PC-3 (cell line): ENCODE data around the gene EEF1A2. TPM values are rescaled to one million over a fixed set of nuclear protein-coding genes. Genes with fewer than 3 reads are reported as not detected.

Experiments
- ATAC-seq: fragments of 200-7000 bp; cut with Tn5 transposase; 2 replicates; pipeline ENCODE4 v1.9.1; 2020; ENCODE audit warnings: mild to moderate bottlenecking, moderate library complexity
- BruUV-seq: library from RNA; stranded (reverse); fragments of 400-500 nt; replicated peaks from 2 replicates; lab custom pipeline; 2021; lab: Mats Ljungman, UMichigan
- CTCF ChIA-PET: fragments of 300-600 bp; sonication (Branson Sonifier 250); formaldehyde crosslinking; loops from one replicate; lab custom pipeline; 2022; ENCODE audit warnings: antibody characterized with exemption; lab: Charles Lee
- POLR2A ChIA-PET: fragments of 300-600 bp; sonication (Branson Sonifier 250); formaldehyde crosslinking; loops from one replicate; lab custom pipeline; 2022; ENCODE audit warnings: antibody characterized with exemption; ENCODE audit not compliant: unreplicated experiment; lab: Charles Lee
- DNase-seq: peaks from one replicate; pipeline ENCODE4 v3.0.0-alpha.2; 2015
- H2AFZ ChIP-seq: fragments of 300-600 bp; sonication (generic); 2 replicates; pipeline ENCODE4 v1.6.0; 2016; ENCODE audit warnings: antibody characterized with exemption, low read length
- H3F3A ChIP-seq: fragments of 300-600 bp; sonication (generic); one replicate; pipeline ENCODE4 v1.6.0; 2017; ENCODE audit warnings: antibody characterized with exemption, low read length, control low read depth, mild to moderate bottlenecking; ENCODE audit not compliant: unreplicated experiment
- H3K27ac ChIP-seq: fragments of 300-600 bp; sonication (generic); 2 replicates; pipeline ENCODE4 v1.5.1; 2016; ENCODE audit warnings: mild to moderate bottlenecking, low read length
- H3K27me3 ChIP-seq: fragments of 300-600 bp; sonication (generic); 2 replicates; pipeline ENCODE4 v1.6.1; 2016; ENCODE audit warnings: low read length, mixed read lengths
- H3K36me3 ChIP-seq: fragments of 300-600 bp; sonication (generic); 2 replicates; pipeline ENCODE4 v1.6.1; 2016; ENCODE audit warnings: low read depth, mixed run types, low read length, mixed read lengths
- H3K4me1 ChIP-seq: fragments of 300-600 bp; sonication (generic); 2 replicates; pipeline ENCODE4 v1.5.1; 2016; ENCODE audit warnings: low read length; ENCODE audit not compliant: insufficient read depth
- H3K4me2 ChIP-seq: fragments of 300-600 bp; sonication (generic); 2 replicates; pipeline ENCODE4 v1.6.0; 2016; ENCODE audit warnings: low read length
- H3K4me3 ChIP-seq: fragments of 300-600 bp; sonication (generic); 2 replicates; pipeline ENCODE4 v1.5.1; 2016; ENCODE audit warnings: mild to moderate bottlenecking, low read length, mixed read lengths
- H3K79me2 ChIP-seq: fragments of 300-600 bp; sonication (generic); 2 replicates; pipeline ENCODE4 v1.6.1; 2017; ENCODE audit warnings: low read length, mixed read lengths
- H3K9ac ChIP-seq: fragments of 300-600 bp; sonication (generic); 2 replicates; pipeline ENCODE4 v1.6.0; 2016; ENCODE audit warnings: mild to moderate bottlenecking, low read length
- H3K9me2 ChIP-seq: fragments of 300-600 bp; sonication (generic); replicated peaks from 2 replicates; pipeline ENCODE4 v1.6.1; 2016; ENCODE audit warnings: mixed run types, low read length, mixed read lengths
- H3K9me3 ChIP-seq: fragments of 300-600 bp; sonication (generic); 2 replicates; pipeline ENCODE4 v1.6.1; 2016; ENCODE audit warnings: low read length, mixed read lengths
- H4K20me1 ChIP-seq: fragments of 300-600 bp; sonication (generic); 2 replicates; pipeline ENCODE4 v1.6.1; 2016; ENCODE audit warnings: low read length, mixed read lengths
- CTCF ChIP-seq: fragments of 300-600 bp; sonication (generic); conservative IDR thresholded peaks from 2 replicates; pipeline ENCODE4 v1.5.1; 2017; ENCODE audit warnings: antibody characterized with exemption, low read depth, mild to moderate bottlenecking, low read length
- EZH2 ChIP-seq: fragments of 300-600 bp; sonication (generic); IDR thresholded peaks from one replicate; pipeline ENCODE4 v1.6.1; 2017; ENCODE audit warnings: antibody characterized with exemption, mild to moderate bottlenecking, low read length; ENCODE audit not compliant: unreplicated experiment
- EZH2phosphoT487 ChIP-seq: fragments of 300-600 bp; sonication (generic); IDR thresholded peaks from 2 replicates; pipeline ENCODE4 v1.6.1; 2018; ENCODE audit warnings: mild to moderate bottlenecking, antibody characterized with exemption, low read length, borderline replicate concordance
- intact Hi-C: fragments of 100-400 bp; cut with micrococcal nuclease; formaldehyde crosslinking; loops from 2 replicates; pipeline ENCODE4 v1.9.0; 2023
- total RNA-seq: library from RNA; depleted of rRNA; stranded (reverse); fragments of >200 nt; gene quantifications from 2 replicates; pipeline ENCODE4 v1.2.3, GENCODE V29; 2014

Gene EEF1A2
- total RNA-seq, 1 experiment from 2014 or later: 463 TPM

- H3K4me2 ChIP-seq: no peak overlapping the region
- no peak overlapping the region for H3K4me3 ChIP-seq
- H3K9me2 ChIP-seq: no peaks in the 10 kb centered on the region
- H3K9me3 ChIP-seq: no peaks in the 10 kb centered on the region
- ChIA-PET CTCF (no interaction called here), POLR2A (no interaction called here)
- DNase-seq (no peak), ATAC-seq (no peak)
- BruUV-seq: TSS peak; percentile 51
- no peak overlapping the region for H3K9ac ChIP-seq
- H4K20me1 ChIP-seq: no peaks in the 10 kb centered on the region; the same call in 1 of the 2 replicates
- H2AFZ ChIP-seq: no peak overlapping the region
- no peaks in the 10 kb centered on the region for H3F3A ChIP-seq
- H3K27ac ChIP-seq: no peak overlapping the region
- H3K27me3 ChIP-seq: no peaks in the 10 kb centered on the region
- no peaks in the 10 kb centered on the region for H3K4me1 ChIP-seq
- no peaks in the 10 kb centered on the region for H3K79me2 ChIP-seq
- no peak for TF ChIP-seq EZH2phosphoT487
- TF ChIP-seq CTCF: no peak
- no peak for TF ChIP-seq EZH2
- intact Hi-C loops: no loop called here
- H3K36me3 ChIP-seq: peaks cover 24% of the 10 kb centered on the region
Observed at GRCh38 chr20:63488315-63489251, 10.3 kb downstream of the EEF1A2 start.

- ChIA-PET CTCF (no interaction called here), POLR2A (no interaction called here)
- DNase-seq (no peak), ATAC-seq (no peak)
- Histone ChIP-seq H3K4me3 (no peak overlapping the region), H4K20me1 (no peaks in the 10 kb centered on the region; the same call in 1 of the 2 replicates), H3F3A (no peaks in the 10 kb centered on the region), H2AFZ (no peak overlapping the region), H3K9me3 (no peaks in the 10 kb centered on the region), H3K27ac (no peak overlapping the region), H3K9me2 (no peaks in the 10 kb centered on the region), H3K9ac (no peak overlapping the region), H3K36me3 (peaks cover 17% of the 10 kb centered on the region), H3K4me2 (no peak overlapping the region), H3K79me2 (no peaks in the 10 kb centered on the region), H3K27me3 (no peaks in the 10 kb centered on the region), H3K4me1 (no peaks in the 10 kb centered on the region)
- no TSS peak for BruUV-seq
- intact Hi-C loops: no loop called here
- TF ChIP-seq EZH2 (no peak), EZH2phosphoT487 (no peak)
Observed at GRCh38 chr20:63487781-63488241, 11.1 kb downstream of the EEF1A2 start.

- intact Hi-C loops: no loop called here
- BruUV-seq: no TSS peak
Observed at GRCh38 chr20:63487116-63487764, 11.6 kb downstream of the EEF1A2 start.

More at GRCh38 chr20:63487116-63487764, 11.6 kb downstream of the EEF1A2 start:
- ChIA-PET CTCF (no interaction called here), POLR2A (no interaction called here)
- Histone ChIP-seq H3F3A (no peaks in the 10 kb centered on the region), H3K9me3 (no peaks in the 10 kb centered on the region), H3K36me3 (peaks cover 11% of the 10 kb centered on the region), H3K4me2 (no peak overlapping the region), H3K9me2 (no peaks in the 10 kb centered on the region), H2AFZ (no peak overlapping the region), H3K9ac (no peak overlapping the region), H3K79me2 (no peaks in the 10 kb centered on the region), H3K27ac (no peak overlapping the region), H4K20me1 (no peaks in the 10 kb centered on the region; the same call in 1 of the 2 replicates), H3K27me3 (no peaks in the 10 kb centered on the region), H3K4me3 (no peak overlapping the region), H3K4me1 (no peaks in the 10 kb centered on the region)
- TF ChIP-seq CTCF: no peak
- ATAC-seq (no peak; the same call in 1 of the 2 replicates), DNase-seq (no peak)
